Measurements from ENCODE around the gene BIRC5.

BIRC5 gene

GRCh38 chr17:78266231-78266631 is 52.2 kb downstream of the BIRC5 start:
- Histone ChIP-seq H3K27me3 (replicated peaks; ENCODE audit: control insufficient read depth, insufficient read depth, low read length) (peaks cover 25% of the 10 kb centered on the region), H3K4me3 (ENCODE audit: low read length) (no peak overlapping the region), H3K9me3 (ENCODE audit: control insufficient read depth, low read length) (no peaks in the 10 kb centered on the region), H3K36me3 (ENCODE audit: control insufficient read depth, insufficient read depth, low read length, severe bottlenecking) (no peaks in the 10 kb centered on the region), H3K9ac (ENCODE audit: low read length) (no peak overlapping the region), H3K4me1 (ENCODE audit: control insufficient read depth, insufficient read depth, low read length) (peaks cover 14% of the 10 kb centered on the region)
- no peak for DNase-seq (ENCODE audit: low read depth)

GRCh38 chr17:78266771-78267170 is 52.7 kb downstream of the BIRC5 start:
- Histone ChIP-seq H3K36me3 (ENCODE audit: control insufficient read depth, insufficient read depth, low read length, severe bottlenecking) (no peaks in the 10 kb centered on the region), H3K27me3 (replicated peaks; ENCODE audit: control insufficient read depth, insufficient read depth, low read length) (peaks cover 31% of the 10 kb centered on the region), H3K4me3 (ENCODE audit: low read length) (no peak overlapping the region), H3K9ac (ENCODE audit: low read length) (no peak overlapping the region), H3K9me3 (ENCODE audit: control insufficient read depth, low read length) (no peaks in the 10 kb centered on the region), H3K4me1 (ENCODE audit: control insufficient read depth, insufficient read depth, low read length) (peaks cover 14% of the 10 kb centered on the region)
- DNase-seq (ENCODE audit: low read depth) = no peak

- peaks cover 14% of the 10 kb centered on the region for H3K4me1 ChIP-seq (ENCODE audit: control insufficient read depth, insufficient read depth, low read length)
Measured at GRCh38 chr17:78267253-78268073, 53.4 kb downstream of the BIRC5 start.

GRCh38 chr17:78268191-78268874 is 54.3 kb downstream of the BIRC5 start:
- Histone ChIP-seq H3K4me3 (ENCODE audit: low read length) (no peak overlapping the region), H3K36me3 (ENCODE audit: control insufficient read depth, insufficient read depth, low read length, severe bottlenecking) (no peaks in the 10 kb centered on the region), H3K4me1 (ENCODE audit: control insufficient read depth, insufficient read depth, low read length) (peaks cover 14% of the 10 kb centered on the region), H3K9me3 (ENCODE audit: control insufficient read depth, low read length) (no peaks in the 10 kb centered on the region), H3K27me3 (replicated peaks; ENCODE audit: control insufficient read depth, insufficient read depth, low read length) (peaks cover 44% of the 10 kb centered on the region), H3K9ac (ENCODE audit: low read length) (no peak overlapping the region)
- DNase-seq (ENCODE audit: low read depth) = no peak

More at GRCh38 chr17:78267253-78268073, 53.4 kb downstream of the BIRC5 start:
- DNase-seq (ENCODE audit: low read depth) = no peak
- no peak overlapping the region for H3K4me3 ChIP-seq (ENCODE audit: low read length)
- peaks cover 36% of the 10 kb centered on the region for H3K27me3 ChIP-seq (replicated peaks; ENCODE audit: control insufficient read depth, insufficient read depth, low read length)
- no peak overlapping the region for H3K9ac ChIP-seq (ENCODE audit: low read length)
- H3K9me3 ChIP-seq (ENCODE audit: control insufficient read depth, low read length) = no peaks in the 10 kb centered on the region
- no peaks in the 10 kb centered on the region for H3K36me3 ChIP-seq (ENCODE audit: control insufficient read depth, insufficient read depth, low read length, severe bottlenecking)

GRCh38 chr17:78268951-78269905 is 55.2 kb downstream of the BIRC5 start:
- H3K27me3 ChIP-seq (replicated peaks; ENCODE audit: control insufficient read depth, insufficient read depth, low read length) = peaks cover 45% of the 10 kb centered on the region
- peaks cover 14% of the 10 kb centered on the region for H3K4me1 ChIP-seq (ENCODE audit: control insufficient read depth, insufficient read depth, low read length)
- peak overlapping the region; percentile 39 for H3K9ac ChIP-seq (ENCODE audit: low read length)
- H3K4me3 ChIP-seq (ENCODE audit: low read length) = peak overlapping the region; percentile 33
- H3K9me3 ChIP-seq (ENCODE audit: control insufficient read depth, low read length) = peaks cover 3% of the 10 kb centered on the region
- DNase-seq (ENCODE audit: low read depth) = no peak
- H3K36me3 ChIP-seq (ENCODE audit: control insufficient read depth, insufficient read depth, low read length, severe bottlenecking) = no peaks in the 10 kb centered on the region

GRCh38 chr17:78269955-78270381 is 55.9 kb downstream of the BIRC5 start:
- peaks cover 3% of the 10 kb centered on the region for H3K9me3 ChIP-seq (ENCODE audit: control insufficient read depth, low read length)
- peaks cover 14% of the 10 kb centered on the region for H3K4me1 ChIP-seq (ENCODE audit: control insufficient read depth, insufficient read depth, low read length)
- no peak overlapping the region for H3K4me3 ChIP-seq (ENCODE audit: low read length)
- DNase-seq (ENCODE audit: low read depth) = no peak
- peak overlapping the region; percentile 39 for H3K9ac ChIP-seq (ENCODE audit: low read length)
- peaks cover 45% of the 10 kb centered on the region for H3K27me3 ChIP-seq (replicated peaks; ENCODE audit: control insufficient read depth, insufficient read depth, low read length)
- H3K36me3 ChIP-seq (ENCODE audit: control insufficient read depth, insufficient read depth, low read length, severe bottlenecking) = no peaks in the 10 kb centered on the region

- Histone ChIP-seq H3K4me1 (ENCODE audit: control insufficient read depth, insufficient read depth, low read length) (peaks cover 14% of the 10 kb centered on the region), H3K36me3 (ENCODE audit: control insufficient read depth, insufficient read depth, low read length, severe bottlenecking) (no peaks in the 10 kb centered on the region), H3K4me3 (ENCODE audit: low read length) (no peak overlapping the region), H3K9me3 (ENCODE audit: control insufficient read depth, low read length) (peaks cover 3% of the 10 kb centered on the region), H3K27me3 (replicated peaks; ENCODE audit: control insufficient read depth, insufficient read depth, low read length) (peaks cover 47% of the 10 kb centered on the region), H3K9ac (ENCODE audit: low read length) (no peak overlapping the region)
- DNase-seq (ENCODE audit: low read depth) = no peak
Measured at GRCh38 chr17:78271419-78272170, 57.5 kb downstream of the BIRC5 start.

- H3K4me3 ChIP-seq (ENCODE audit: low read length) = no peak overlapping the region
- DNase-seq (ENCODE audit: low read depth) = peak; percentile 32
- no peak overlapping the region for H3K9ac ChIP-seq (ENCODE audit: low read length)
- H3K36me3 ChIP-seq (ENCODE audit: control insufficient read depth, insufficient read depth, low read length, severe bottlenecking) = no peaks in the 10 kb centered on the region
- peaks cover 47% of the 10 kb centered on the region for H3K27me3 ChIP-seq (replicated peaks; ENCODE audit: control insufficient read depth, insufficient read depth, low read length)
- peaks cover 14% of the 10 kb centered on the region for H3K4me1 ChIP-seq (ENCODE audit: control insufficient read depth, insufficient read depth, low read length)
- peaks cover 3% of the 10 kb centered on the region for H3K9me3 ChIP-seq (ENCODE audit: control insufficient read depth, low read length)
Measured at GRCh38 chr17:78272181-78272913, 58.3 kb downstream of the BIRC5 start.

GRCh38 chr17:78272914-78273258 is 58.8 kb downstream of the BIRC5 start:
- Histone ChIP-seq H3K9me3 (ENCODE audit: control insufficient read depth, low read length) (peaks cover 3% of the 10 kb centered on the region), H3K27me3 (replicated peaks; ENCODE audit: control insufficient read depth, insufficient read depth, low read length) (peaks cover 42% of the 10 kb centered on the region), H3K36me3 (ENCODE audit: control insufficient read depth, insufficient read depth, low read length, severe bottlenecking) (no peaks in the 10 kb centered on the region), H3K4me3 (ENCODE audit: low read length) (no peak overlapping the region), H3K9ac (ENCODE audit: low read length) (no peak overlapping the region), H3K4me1 (ENCODE audit: control insufficient read depth, insufficient read depth, low read length) (peaks cover 14% of the 10 kb centered on the region)
- no peak for DNase-seq (ENCODE audit: low read depth)

GRCh38 chr17:78273813-78274212 is 59.8 kb downstream of the BIRC5 start:
- peaks cover 13% of the 10 kb centered on the region for H3K4me1 ChIP-seq (ENCODE audit: control insufficient read depth, insufficient read depth, low read length)
- no peak overlapping the region for H3K9ac ChIP-seq (ENCODE audit: low read length)
- peaks cover 3% of the 10 kb centered on the region for H3K9me3 ChIP-seq (ENCODE audit: control insufficient read depth, low read length)
- no peak for DNase-seq (ENCODE audit: low read depth)
- peaks cover 39% of the 10 kb centered on the region for H3K27me3 ChIP-seq (replicated peaks; ENCODE audit: control insufficient read depth, insufficient read depth, low read length)
- H3K4me3 ChIP-seq (ENCODE audit: low read length) = no peak overlapping the region
- H3K36me3 ChIP-seq (ENCODE audit: control insufficient read depth, insufficient read depth, low read length, severe bottlenecking) = no peaks in the 10 kb centered on the region

Data from adipocyte (in vitro differentiated cells).